H9 (cell line): ENCODE measurements around the gene ULBP3. TPM values are rescaled to one million over a fixed set of nuclear protein-coding genes. Genes with fewer than 3 reads are reported as not detected.

Source experiments
- DNase-seq: peaks from one replicate; pipeline ENCODE4 v3.0.0-alpha.2; 2017
- H2AFZ ChIP-seq: one replicate; pipeline ENCODE4 v1.6.1; 2013; ENCODE audit warnings: mild to moderate bottlenecking, low read length, control low read depth, moderate library complexity
- H2AK5ac ChIP-seq: 2 replicates; pipeline ENCODE4 v1.6.1; 2013; ENCODE audit warnings: low read length, control low read depth, mixed read lengths; ENCODE audit not compliant: insufficient read length
- H2BK120ac ChIP-seq: one replicate; pipeline ENCODE4 v1.6.1; 2013; ENCODE audit warnings: low read depth, mild to moderate bottlenecking, low read length, control low read depth, inconsistent platforms; ENCODE audit not compliant: poor library complexity, severe bottlenecking
- H2BK12ac ChIP-seq: 2 replicates; pipeline ENCODE4 v1.6.1; 2013; ENCODE audit warnings: low read length, control low read depth, mixed read lengths, low read depth; ENCODE audit not compliant: insufficient read length
- H2BK15ac ChIP-seq: 2 replicates; pipeline ENCODE4 v1.6.1; 2013; ENCODE audit warnings: low read depth, low read length, control low read depth
- H2BK20ac ChIP-seq: one replicate; pipeline ENCODE4 v1.6.1; 2013; ENCODE audit warnings: low read depth, mild to moderate bottlenecking, low read length, control low read depth, inconsistent platforms; ENCODE audit not compliant: poor library complexity, severe bottlenecking
- H2BK5ac ChIP-seq: 2 replicates; pipeline ENCODE4 v1.6.1; 2013; ENCODE audit warnings: low read length, control low read depth, mixed read lengths; ENCODE audit not compliant: insufficient read length
- H3K14ac ChIP-seq: 2 replicates; pipeline ENCODE4 v1.6.1; 2013; ENCODE audit warnings: low read length, control low read depth; ENCODE audit not compliant: insufficient read depth
- H3K18ac ChIP-seq: 2 replicates; pipeline ENCODE4 v1.6.1; 2013; ENCODE audit warnings: low read depth, mild to moderate bottlenecking, mixed read lengths, low read length, control low read depth; ENCODE audit not compliant: insufficient read length
- H3K23ac ChIP-seq: 2 replicates; pipeline ENCODE4 v1.6.1; 2013; ENCODE audit warnings: low read length, control low read depth, mixed read lengths, low read depth; ENCODE audit not compliant: insufficient read length
- H3K23me2 ChIP-seq: 2 replicates; pipeline ENCODE4 v1.6.1; 2013; ENCODE audit warnings: low read depth, mild to moderate bottlenecking, mixed read lengths, low read length, control low read depth; ENCODE audit not compliant: insufficient read length, poor library complexity, severe bottlenecking
- H3K27ac ChIP-seq: 2 replicates; pipeline ENCODE4 v1.5.1; 2013; ENCODE audit warnings: low read length, control low read depth, mixed read lengths, low read depth; ENCODE audit not compliant: insufficient read length
- H3K27me3 ChIP-seq: 2 replicates; pipeline ENCODE4 v1.6.1; 2013; ENCODE audit warnings: low read length, control low read depth, inconsistent platforms; ENCODE audit not compliant: insufficient read depth
- H3K4ac ChIP-seq: 2 replicates; pipeline ENCODE4 v1.6.1; 2013; ENCODE audit warnings: low read depth, mild to moderate bottlenecking, control low read depth, inconsistent platforms, low read length, moderate library complexity
- H3K4me1 ChIP-seq: 2 replicates; pipeline ENCODE4 v1.6.1; 2013; ENCODE audit warnings: low read length, control low read depth, inconsistent platforms; ENCODE audit not compliant: insufficient read depth
- H3K4me2 ChIP-seq: 2 replicates; pipeline ENCODE4 v1.6.1; 2013; ENCODE audit warnings: low read length, control low read depth, mixed read lengths; ENCODE audit not compliant: insufficient read length, insufficient read depth
- H3K56ac ChIP-seq: 2 replicates; pipeline ENCODE4 v1.6.1; 2013; ENCODE audit warnings: low read depth, mild to moderate bottlenecking, mixed read lengths, low read length, control low read depth; ENCODE audit not compliant: insufficient read length
- H3K79me1 ChIP-seq: 2 replicates; pipeline ENCODE4 v1.6.1; 2013; ENCODE audit warnings: low read depth, mild to moderate bottlenecking, moderate library complexity, low read length, control low read depth, inconsistent platforms; ENCODE audit not compliant: insufficient read depth, poor library complexity, severe bottlenecking
- H3K79me2 ChIP-seq: 2 replicates; pipeline ENCODE4 v1.6.1; 2013; ENCODE audit warnings: low read length, control low read depth, inconsistent platforms; ENCODE audit not compliant: insufficient read depth
- H3K9ac ChIP-seq: 2 replicates; pipeline ENCODE4 v1.6.1; 2013; ENCODE audit warnings: low read length, control low read depth, mixed read lengths; ENCODE audit not compliant: insufficient read length; ENCODE audit errors: extremely low read depth
- H3K9me3 ChIP-seq: one replicate; pipeline ENCODE4 v1.6.1; 2013; ENCODE audit warnings: low read depth, low read length, inconsistent platforms; ENCODE audit not compliant: control insufficient read depth
- H3T11ph ChIP-seq: one replicate; pipeline ENCODE4 v1.6.1; 2013; ENCODE audit warnings: mild to moderate bottlenecking, low read length, control low read depth, inconsistent platforms
- H4K20me1 ChIP-seq: one replicate; pipeline ENCODE4 v1.6.1; 2013; ENCODE audit not compliant: control insufficient read depth, insufficient read length, insufficient read depth
- H4K5ac ChIP-seq: 2 replicates; pipeline ENCODE4 v1.6.1; 2013; ENCODE audit warnings: low read depth, mild to moderate bottlenecking, mixed read lengths, low read length, control low read depth; ENCODE audit not compliant: insufficient read length
- H4K8ac ChIP-seq: replicated peaks from 2 replicates; pipeline ENCODE4 v1.6.1; 2013; ENCODE audit warnings: low read length, control low read depth, mixed read lengths, low read depth; ENCODE audit not compliant: insufficient read length
- H4K91ac ChIP-seq: 2 replicates; pipeline ENCODE4 v1.6.1; 2013; ENCODE audit warnings: low read depth, mild to moderate bottlenecking, moderate library complexity, mixed read lengths, low read length, control low read depth; ENCODE audit not compliant: insufficient read length
- H3K27ac Mint-ChIP-seq, 3 experiments: 2 replicates in 2 of 3; 3 replicates in 1 of 3; pipeline ENCODE4 v1.8.0; 2020 to 2021; ENCODE audit warnings: mixed read lengths in 3 of 3, mild to moderate bottlenecking in 1 of 3, moderate library complexity in 1 of 3
- H3K27me3 Mint-ChIP-seq: 2 replicates; pipeline ENCODE4 v1.8.0; 2021; ENCODE audit warnings: low read depth, mild to moderate bottlenecking, moderate library complexity, mixed read lengths
- H3K36me3 Mint-ChIP-seq, 3 experiments: 2 replicates in 2 of 3; 3 replicates in 1 of 3; pipeline ENCODE4 v1.8.0; 2020 to 2021; ENCODE audit warnings: low read depth in 3 of 3, mixed read lengths in 3 of 3; ENCODE audit not compliant: insufficient read depth in 1 of 3
- H3K4me1 Mint-ChIP-seq, 2 experiments: 2 replicates each; pipeline ENCODE4 v1.8.0; 2020; ENCODE audit warnings: mixed read lengths in 2 of 2
- H3K4me3 Mint-ChIP-seq, 2 experiments: 2 replicates in 1 of 2; 3 replicates in 1 of 2; pipeline ENCODE4 v1.8.0; 2020 to 2021; ENCODE audit warnings: mild to moderate bottlenecking in 2 of 2, mixed read lengths in 2 of 2, moderate library complexity in 1 of 2
- H3K9me3 Mint-ChIP-seq, 2 experiments: 2 replicates in 1 of 2; 3 replicates in 1 of 2; pipeline ENCODE4 v1.8.0; 2020; ENCODE audit warnings: mild to moderate bottlenecking in 2 of 2, mixed read lengths in 2 of 2, moderate library complexity in 1 of 2
- CTCF ChIP-seq: fragments of 200-600 bp; sonication (generic); conservative IDR thresholded peaks from 3 replicates; pipeline ENCODE4 v1.8.0; 2021; ENCODE audit warnings: antibody characterized with exemption, mild to moderate bottlenecking
- WGBS: extraction: QIAGEN DNeasy Blood & Tissue Kit; methylation state at CpG from one replicate; pipeline ENCODE4 v1.1.7; 2013; ENCODE audit warnings: missing lambda C conversion rate, low lambda C conversion rate, mixed read lengths; ENCODE audit not compliant: insufficient read length; ENCODE audit errors: extremely low coverage; 5-methylcytosine and 5-hydroxymethylcytosine counted together
- total RNA-seq: library from RNA; stranded (reverse); gene quantifications from 2 replicates; pipeline ENCODE4 v1.2.1, GENCODE V29; 2021

The ULBP3 gene
- total RNA-seq, 1 experiment from 2014 or later = 5.8 TPM

- Histone ChIP-seq H3K56ac (no peak overlapping the region), H3K79me2 (no peaks in the 10 kb centered on the region), H4K8ac (no peak overlapping the region), H3K9ac (no peak overlapping the region), H4K5ac (no peak overlapping the region), H3T11ph (no peak overlapping the region), H3K9me3 (no peaks in the 10 kb centered on the region), H4K91ac (no peak overlapping the region), H3K27me3 (peaks cover 30% of the 10 kb centered on the region), H3K23ac (no peak overlapping the region), H2BK12ac (no peak overlapping the region), H4K20me1 (no peaks in the 10 kb centered on the region), H3K23me2 (peaks cover under 1% of the 10 kb centered on the region), H3K14ac (no peak overlapping the region), H3K4ac (no peak overlapping the region), H2BK5ac (no peak overlapping the region), H2AFZ (no peak overlapping the region), H2BK15ac (no peak overlapping the region), H3K27ac (no peak overlapping the region), H2AK5ac (no peak overlapping the region), H3K79me1 (no peaks in the 10 kb centered on the region), H3K18ac (no peak overlapping the region), H3K4me2 (no peak overlapping the region), H2BK120ac (no peak overlapping the region), H3K4me1 (no peaks in the 10 kb centered on the region), H2BK20ac (no peak overlapping the region)
- peaks cover 10 to 15% of the 10 kb centered on the region in 2 experiments for H3K4me1 Mint-ChIP-seq
- no peak overlapping the region for H3K4me3 Mint-ChIP-seq
- H3K27ac Mint-ChIP-seq = peak overlapping the region in 1 of 3 experiments; percentile 85; a peak in 1 of 7 replicates
- peaks cover 75% of the 10 kb centered on the region for H3K27me3 Mint-ChIP-seq
- TF ChIP-seq CTCF = no peak
- no CpG with 5 or more reads among the region's 8 CpGs for WGBS
- H3K36me3 Mint-ChIP-seq = no peaks in the 10 kb centered on the region; a peak in 1 of 7 replicates
- DNase-seq = peak; percentile 8
- H3K9me3 Mint-ChIP-seq = no peaks in the 10 kb centered on the region; a peak in 1 of 5 replicates
Measured at GRCh38 chr6:150032598-150032997, 36.3 kb downstream of the ULBP3 start.
